SIG-M5 treated with dmso at 0.1 percent for 504 hours (cell line): ENCODE data around the gene NKD1.
"Not testable (repeated sequence)": the region's sequence is repeated elsewhere in the genome, so short reads cannot be mapped to it uniquely, and the experiment has no call there.

ENCODE experiments used
- DNase-seq: peaks from one replicate; lab custom pipeline; 2025; ENCODE audit not compliant: unreplicated experiment; lab: John Stamatoyannopoulos, UW

NKD1 gene

GRCh38 chr16:50536258-50536645 lies 11.9 kb upstream of the NKD1 start:
- DNase-seq: not testable (repeated sequence)

DNA sequence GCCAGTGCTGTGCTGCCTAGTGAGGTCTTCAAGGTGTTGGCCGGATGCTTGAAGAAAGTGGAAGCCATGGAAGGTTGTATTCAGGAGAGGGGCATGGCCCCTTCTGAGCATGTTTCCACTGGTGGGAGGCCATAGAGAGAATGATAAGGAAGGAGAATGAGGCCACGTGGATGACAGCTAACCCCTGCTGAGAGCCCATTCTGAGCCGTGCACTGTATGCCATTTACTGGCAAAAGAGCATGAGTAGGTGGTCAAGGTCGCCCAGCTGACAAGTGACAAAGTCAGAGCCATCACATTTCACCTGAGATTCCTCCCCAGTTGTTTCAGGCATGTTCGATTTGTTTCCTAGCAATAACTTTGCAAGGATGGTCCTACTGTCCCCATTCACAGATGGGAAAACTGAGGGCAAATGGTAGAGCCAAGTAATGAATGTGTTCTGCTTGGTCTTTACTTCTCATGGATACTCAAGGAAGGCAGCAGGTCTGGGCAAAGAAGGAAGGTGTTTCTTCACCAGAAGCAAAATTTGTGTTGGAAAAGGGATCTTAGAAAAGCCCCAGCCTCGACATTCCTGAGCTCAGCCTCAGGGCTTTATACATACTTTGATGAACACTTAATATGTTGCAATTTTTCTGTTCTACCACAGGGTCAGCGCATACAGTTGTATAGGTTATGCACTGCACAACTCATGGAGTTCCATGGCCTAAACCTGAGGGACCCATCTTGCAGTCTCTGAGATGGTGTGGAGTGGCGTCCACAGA lies 10.5 kb upstream of the NKD1 start:
- DNase-seq: no peak

- no peak for DNase-seq
These were observed 9.7 kb upstream of the NKD1 start for GRCh38 chr16:50538411-50539052.

DNA sequence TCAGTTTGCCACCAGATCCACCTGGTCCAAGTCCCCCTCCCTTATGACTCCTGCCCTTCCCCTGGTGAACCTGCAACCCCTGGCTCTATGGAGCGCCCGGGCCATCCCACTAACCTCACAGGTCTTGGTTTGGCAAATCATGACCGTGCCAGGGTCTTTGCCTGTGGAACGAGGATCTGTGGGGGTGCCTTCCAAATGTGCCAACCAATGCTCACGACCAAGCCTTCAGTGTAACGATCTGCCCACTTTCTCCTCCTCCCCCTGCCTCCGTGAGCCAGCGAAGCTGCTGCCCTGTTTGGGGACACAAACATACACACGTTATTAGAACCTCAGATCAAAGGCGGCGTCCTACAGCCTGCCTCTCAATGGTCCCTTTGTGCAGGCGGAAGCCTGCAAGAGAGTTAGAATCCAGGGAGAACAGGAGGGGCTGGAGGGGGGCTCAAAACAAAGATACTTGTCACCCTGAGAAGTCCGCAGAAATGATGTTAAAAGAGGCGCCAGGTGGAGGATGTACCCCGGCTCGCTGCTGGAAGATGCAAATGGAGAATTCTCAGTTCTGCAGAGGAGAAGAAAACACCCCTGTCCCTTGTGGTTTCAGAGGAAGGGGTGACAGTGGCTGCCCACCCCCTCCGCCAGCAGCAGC lies 9.0 kb upstream of the NKD1 start:
- DNase-seq: no peak

GRCh38 chr16:50539822-50540710 lies 8.1 kb upstream of the NKD1 start:
- no peak for DNase-seq

GRCh38 chr16:50540711-50541007 lies 7.5 kb upstream of the NKD1 start:
- no peak for DNase-seq

GRCh38 chr16:50542703-50543102 lies 5.5 kb upstream of the NKD1 start:
- no peak for DNase-seq

DNA sequence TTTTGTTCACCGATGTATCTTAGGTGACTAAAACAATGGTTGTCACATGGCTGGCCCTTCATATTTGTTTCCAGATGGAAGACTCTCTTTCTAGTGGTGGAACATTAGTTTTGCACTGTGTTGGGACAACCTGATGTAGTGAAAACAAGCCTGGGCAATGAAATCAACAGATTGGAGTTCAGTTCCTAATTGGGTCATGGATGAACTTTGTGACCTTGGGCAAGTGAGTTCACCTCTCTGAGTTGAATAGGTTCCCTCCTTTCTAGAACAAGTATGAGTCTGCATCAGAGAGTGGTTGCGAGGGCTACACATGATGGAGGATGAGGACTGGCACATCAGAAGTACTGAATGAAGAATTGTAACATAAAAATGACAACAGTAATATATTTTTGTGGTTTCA lies 2.1 kb upstream of the NKD1 start:
- no peak for DNase-seq

DNA sequence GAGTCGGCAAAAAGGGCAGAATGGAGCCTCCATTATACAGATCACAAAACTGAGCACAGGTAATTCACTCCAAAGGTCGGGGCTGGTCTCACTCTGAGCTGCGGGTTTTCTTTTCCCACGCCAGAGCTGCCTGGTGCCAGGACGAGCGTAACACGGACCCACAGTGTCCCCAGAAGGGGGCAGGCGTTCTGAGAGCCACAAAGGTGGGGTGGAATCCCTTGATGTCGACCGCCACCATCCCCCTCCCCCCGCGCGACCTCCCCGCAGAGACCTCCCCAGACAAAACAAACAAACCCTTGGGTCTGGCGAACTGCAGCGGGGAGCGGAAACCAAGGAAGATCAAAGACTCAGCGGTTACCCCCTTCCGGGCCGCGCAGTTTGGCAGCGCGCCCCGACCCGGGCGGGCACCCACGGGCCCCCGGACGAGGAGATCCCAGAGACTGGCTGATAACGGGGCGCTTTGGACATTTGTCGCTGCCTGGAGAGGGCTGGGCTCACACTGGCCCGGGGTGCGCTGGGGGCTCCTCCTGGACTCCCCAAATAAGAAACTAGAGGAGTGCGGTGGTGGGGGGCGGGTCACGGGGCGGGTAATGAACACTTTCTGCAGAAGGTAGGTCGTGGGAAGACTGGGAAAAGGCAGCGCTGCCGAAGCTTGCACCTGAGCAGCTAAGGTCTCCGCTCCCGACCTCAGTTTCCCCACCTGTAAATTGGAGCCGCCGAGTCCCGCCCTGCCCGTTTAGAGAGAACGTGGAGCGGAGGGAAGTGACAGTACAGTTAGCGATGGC lies 664 bp upstream of the NKD1 start:
- no peak for DNase-seq

- DNase-seq: no peak
These were observed 839 bp downstream of the NKD1 start for GRCh38 chr16:50548909-50549560.

DNA sequence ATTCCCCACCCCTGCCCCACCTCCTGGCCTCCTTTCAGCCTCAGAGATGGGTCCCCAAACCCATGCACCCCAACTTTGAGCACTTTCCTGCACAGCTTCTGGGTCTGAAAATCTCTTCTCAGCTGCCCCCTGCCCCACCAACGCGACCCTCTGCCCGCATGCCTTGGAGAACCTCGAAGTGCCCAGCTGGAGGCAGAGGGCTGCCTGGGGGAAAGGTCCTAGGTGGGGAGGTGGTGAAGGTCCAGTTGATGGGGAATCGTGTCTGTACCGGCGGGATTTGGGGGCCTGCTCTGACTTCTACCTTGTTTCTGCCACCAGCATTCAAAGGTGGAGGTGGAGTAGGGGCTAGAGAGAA lies 1.3 kb downstream of the NKD1 start:
- no peak for DNase-seq

DNA sequence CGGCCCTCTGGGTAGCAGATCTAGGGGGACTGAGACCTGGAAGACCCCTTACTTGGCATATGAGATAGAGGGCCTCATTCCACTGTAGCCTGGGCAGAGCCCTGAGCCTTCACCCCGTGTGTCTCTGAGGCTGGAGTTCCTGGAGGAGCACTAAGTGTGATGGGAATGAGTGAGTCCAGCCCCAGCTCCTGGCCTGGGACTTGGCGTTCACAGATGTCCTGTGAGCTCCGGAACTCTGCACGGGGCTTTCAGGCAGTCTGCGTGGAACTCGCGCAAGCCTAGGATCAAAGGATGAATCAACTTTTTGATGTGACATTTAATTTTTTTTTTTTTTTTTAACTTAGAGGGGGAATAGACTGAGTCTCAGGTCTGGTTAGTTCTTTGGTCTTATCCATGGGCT lies 1.8 kb downstream of the NKD1 start:
- no peak for DNase-seq

- no peak for DNase-seq
These were observed 2.9 kb downstream of the NKD1 start for GRCh38 chr16:50550866-50551641.

DNA sequence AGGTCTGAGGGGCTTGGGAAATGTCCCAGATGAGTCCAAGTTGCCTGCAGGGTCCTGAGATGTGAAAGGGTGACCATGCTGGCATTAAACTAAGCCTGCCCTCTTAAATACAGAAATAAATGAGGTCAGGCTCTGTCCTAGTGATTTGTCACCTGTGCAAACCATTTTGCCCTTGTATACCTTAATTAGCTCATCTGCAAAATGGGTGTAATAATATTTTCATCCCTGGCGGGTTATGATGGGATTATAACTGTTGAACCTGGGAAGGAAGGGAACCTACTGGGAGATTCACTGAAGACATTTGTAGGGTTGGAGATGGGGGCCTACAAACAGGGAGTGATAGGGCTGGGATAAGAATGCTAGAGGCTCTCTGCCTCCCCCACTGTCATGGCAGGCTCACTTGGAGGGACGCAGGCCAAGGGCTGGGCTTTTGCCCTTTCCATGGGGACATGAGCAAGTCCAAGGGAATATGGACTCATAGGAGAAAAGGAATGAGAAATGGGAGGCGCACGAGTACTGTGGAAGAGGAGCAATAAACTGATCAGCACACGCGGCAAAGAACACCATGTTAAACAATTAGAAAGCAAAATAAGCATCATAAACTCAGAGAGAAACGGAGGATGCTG lies 4.4 kb downstream of the NKD1 start:
- no peak for DNase-seq

DNA sequence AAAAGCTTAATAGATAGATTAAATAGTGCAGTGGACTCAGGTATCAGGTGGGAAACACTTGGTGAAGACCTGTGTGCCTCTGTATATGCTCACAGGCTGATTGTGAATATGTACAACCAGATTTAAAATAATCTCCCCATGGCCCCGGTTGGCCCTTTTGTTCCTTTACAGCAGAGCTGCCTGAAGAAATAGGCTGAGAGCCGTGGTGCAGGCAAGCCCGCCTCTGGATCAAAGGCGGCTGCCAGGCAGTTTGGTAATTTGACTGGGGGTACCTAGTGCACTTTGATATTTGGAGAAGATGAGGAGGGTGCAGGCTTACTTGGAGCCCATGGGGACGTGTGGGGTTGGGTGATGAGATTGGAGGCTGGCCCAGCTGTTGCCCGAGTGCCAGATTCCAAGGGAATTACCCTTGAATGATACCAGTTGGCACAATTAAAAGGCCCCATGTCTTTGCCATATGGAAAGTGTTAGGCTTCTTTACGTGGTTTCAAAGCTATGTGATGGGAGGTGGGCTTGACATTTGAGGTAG lies 5.0 kb downstream of the NKD1 start:
- no peak for DNase-seq

- no peak for DNase-seq
These were observed 5.7 kb downstream of the NKD1 start for GRCh38 chr16:50553731-50554360.

DNA sequence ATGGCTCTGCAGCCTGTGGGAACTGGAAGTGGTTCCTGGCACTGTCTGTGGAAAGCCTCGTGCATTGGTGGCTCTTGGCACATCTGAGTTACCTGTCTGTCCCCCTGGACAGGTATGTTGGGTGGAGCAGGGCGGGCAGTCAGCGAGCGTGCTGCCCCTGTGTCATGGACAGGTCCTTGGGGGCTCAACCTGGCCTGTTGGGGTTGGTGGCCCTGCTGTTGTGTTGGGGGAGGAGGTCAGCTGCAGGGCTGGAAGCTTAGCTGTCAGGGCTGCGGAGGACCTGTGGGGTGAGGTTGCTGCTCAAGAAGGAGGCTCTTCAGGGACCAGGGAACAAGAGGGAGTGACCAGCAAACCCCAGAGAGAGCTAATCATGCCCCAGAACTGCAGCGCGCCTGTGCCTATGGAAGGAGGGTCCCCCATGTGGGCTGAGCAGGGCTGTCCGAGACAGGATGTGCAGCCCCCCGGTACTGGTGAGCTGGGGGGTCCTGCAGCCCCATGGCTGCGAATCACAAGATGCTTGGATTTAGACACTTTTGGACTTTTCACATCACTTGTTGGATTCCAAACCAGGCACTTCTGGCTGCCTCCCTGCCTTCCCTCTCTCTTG lies 7.2 kb downstream of the NKD1 start:
- DNase-seq: no peak
